Bronchial epithelial cell (primary cell): ENCODE results near the gene UVRAG. TPM values are rescaled to one million over a fixed set of nuclear protein-coding genes. Genes with fewer than 3 reads are reported as not detected.

Experiments used
- DNase-seq: peaks from one replicate; pipeline ENCODE4 v3.0.0-alpha.2; 2010; ENCODE audit warnings: low read depth
- FAIRE-seq: peaks from 2 replicates; lab custom pipeline; 2011; peaks lifted over from hg19 to GRCh38; lab: Jason Lieb, UNC
- H3K27me3 ChIP-seq: 2 replicates; pipeline ENCODE4 v1.5.1; 2011; ENCODE audit warnings: low read length; ENCODE audit not compliant: control insufficient read depth, insufficient read depth
- H3K36me3 ChIP-seq: 2 replicates; pipeline ENCODE4 v1.5.1; 2011; ENCODE audit warnings: low read length; ENCODE audit not compliant: control insufficient read depth, insufficient read depth
- H3K4me3 ChIP-seq: 2 replicates; pipeline ENCODE4 v1.5.1; 2011; ENCODE audit warnings: mild to moderate bottlenecking, low read depth, low read length, control low read depth
- total RNA-seq: library from RNA; depleted of rRNA; stranded (reverse); fragments of >200 nt; gene quantifications from 2 replicates; pipeline ENCODE4 v1.2.1, GENCODE V29; 2014
- TF ChIP-seq, protein P1 (sequence below): IDR thresholded peaks from 2 replicates; pipeline ENCODE4 v1.5.1; 2011; ENCODE audit warnings: mild to moderate bottlenecking, moderate library complexity, low read length, control low read depth, inconsistent platforms; ENCODE audit not compliant: insufficient read depth, severe bottlenecking

UVRAG gene
- total RNA-seq, 1 donor from 2014 or later: 11.1 TPM

DNA sequence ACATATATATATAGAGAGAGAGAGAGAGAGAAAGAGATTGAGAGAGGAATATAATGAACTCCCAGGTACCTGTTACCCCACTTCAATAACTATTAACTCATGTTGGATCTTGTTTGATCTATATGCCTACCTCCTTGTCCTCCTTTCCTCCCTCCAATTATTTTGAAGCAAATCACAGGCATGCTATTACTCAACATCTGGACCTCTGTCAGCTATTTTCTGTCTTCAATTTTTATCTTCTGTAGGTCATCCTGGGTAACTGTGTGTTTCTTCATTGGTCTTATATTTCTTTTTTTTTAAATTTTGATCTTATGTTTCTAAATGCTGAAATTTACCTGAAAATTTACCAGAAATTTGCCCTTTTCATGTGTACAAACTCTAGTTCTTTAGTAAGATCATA, 24.8 kb downstream of the UVRAG start:
- Histone ChIP-seq H3K4me3 (no peak overlapping the region), H3K36me3 (no peaks in the 10 kb centered on the region), H3K27me3 (no peaks in the 10 kb centered on the region)
- FAIRE-seq (no peak), DNase-seq (peak; percentile 17)
- TF ChIP-seq, protein P1, sequence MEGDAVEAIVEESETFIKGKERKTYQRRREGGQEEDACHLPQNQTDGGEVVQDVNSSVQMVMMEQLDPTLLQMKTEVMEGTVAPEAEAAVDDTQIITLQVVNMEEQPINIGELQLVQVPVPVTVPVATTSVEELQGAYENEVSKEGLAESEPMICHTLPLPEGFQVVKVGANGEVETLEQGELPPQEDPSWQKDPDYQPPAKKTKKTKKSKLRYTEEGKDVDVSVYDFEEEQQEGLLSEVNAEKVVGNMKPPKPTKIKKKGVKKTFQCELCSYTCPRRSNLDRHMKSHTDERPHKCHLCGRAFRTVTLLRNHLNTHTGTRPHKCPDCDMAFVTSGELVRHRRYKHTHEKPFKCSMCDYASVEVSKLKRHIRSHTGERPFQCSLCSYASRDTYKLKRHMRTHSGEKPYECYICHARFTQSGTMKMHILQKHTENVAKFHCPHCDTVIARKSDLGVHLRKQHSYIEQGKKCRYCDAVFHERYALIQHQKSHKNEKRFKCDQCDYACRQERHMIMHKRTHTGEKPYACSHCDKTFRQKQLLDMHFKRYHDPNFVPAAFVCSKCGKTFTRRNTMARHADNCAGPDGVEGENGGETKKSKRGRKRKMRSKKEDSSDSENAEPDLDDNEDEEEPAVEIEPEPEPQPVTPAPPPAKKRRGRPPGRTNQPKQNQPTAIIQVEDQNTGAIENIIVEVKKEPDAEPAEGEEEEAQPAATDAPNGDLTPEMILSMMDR: no peak

DNA sequence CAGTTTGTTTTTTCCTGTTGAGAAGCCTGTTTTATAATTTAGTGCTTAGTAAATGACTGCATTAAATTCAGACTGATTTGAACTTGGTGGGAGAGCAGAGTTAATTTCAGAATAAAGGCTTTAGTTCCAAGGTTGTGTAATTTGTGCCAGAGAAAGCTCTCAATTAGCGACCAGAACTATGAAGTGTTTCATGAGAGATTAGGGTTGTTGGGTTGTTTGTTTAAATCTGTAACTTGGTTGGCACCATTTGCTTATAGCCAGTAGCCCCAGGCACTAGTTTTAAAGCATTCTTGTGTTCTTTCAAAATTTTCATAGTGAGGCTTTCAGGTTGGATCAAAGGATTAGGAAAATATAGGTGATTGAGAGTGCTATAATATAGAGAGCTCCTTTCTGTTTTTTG, 25.5 kb downstream of the UVRAG start:
- no peak for FAIRE-seq
- Histone ChIP-seq H3K36me3 (no peaks in the 10 kb centered on the region), H3K27me3 (no peaks in the 10 kb centered on the region), H3K4me3 (no peak overlapping the region)
- no peak for DNase-seq
- TF ChIP-seq, protein P1: no peak

DNA sequence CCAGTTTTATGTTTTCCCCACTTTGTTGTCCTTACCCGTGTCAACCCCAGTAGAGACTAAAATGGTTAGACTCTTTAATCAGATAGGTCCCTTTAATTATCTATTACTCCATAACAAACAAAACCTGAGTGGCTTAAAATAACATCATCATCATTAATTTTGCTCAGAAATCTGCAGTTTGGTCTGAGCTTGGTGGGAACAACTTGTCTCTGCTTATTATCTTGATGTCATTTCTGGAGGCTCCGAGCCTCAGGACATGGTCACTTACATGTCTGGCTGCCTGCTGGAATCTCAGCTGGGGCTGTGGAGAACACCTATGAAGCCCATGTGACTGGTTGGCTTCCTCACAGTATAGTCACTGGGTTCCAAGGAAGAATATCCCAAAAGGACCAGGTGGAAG, 26.7 kb downstream of the UVRAG start:
- Histone ChIP-seq H3K4me3 (no peak overlapping the region), H3K27me3 (no peaks in the 10 kb centered on the region), H3K36me3 (no peaks in the 10 kb centered on the region)
- no peak for DNase-seq
- FAIRE-seq: no peak
- TF ChIP-seq, protein P1: no peak

DNA sequence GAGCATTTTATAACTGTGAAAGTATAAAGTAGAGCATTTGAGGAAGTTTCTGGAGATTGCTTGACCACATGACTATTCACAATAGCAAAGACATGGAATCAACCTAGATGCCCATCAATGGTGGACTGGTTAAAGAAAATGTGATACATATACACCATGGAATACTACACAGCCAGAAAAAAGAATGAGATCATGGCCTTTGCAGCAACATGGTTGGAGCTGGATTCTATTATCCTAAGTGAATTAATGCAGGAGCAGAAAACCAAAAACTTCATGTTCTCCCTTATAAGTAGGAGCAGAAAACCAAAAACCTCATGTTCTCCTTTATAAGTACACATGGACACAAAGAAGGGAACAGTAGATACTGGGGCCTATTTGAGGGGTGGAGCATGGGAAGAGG, 30.3 kb downstream of the UVRAG start:
- H3K27me3 ChIP-seq: no peaks in the 10 kb centered on the region
- no peak for DNase-seq
- TF ChIP-seq, protein P1: no peak
- H3K36me3 ChIP-seq: no peaks in the 10 kb centered on the region
- no peak overlapping the region for H3K4me3 ChIP-seq
- no peak for FAIRE-seq

DNA sequence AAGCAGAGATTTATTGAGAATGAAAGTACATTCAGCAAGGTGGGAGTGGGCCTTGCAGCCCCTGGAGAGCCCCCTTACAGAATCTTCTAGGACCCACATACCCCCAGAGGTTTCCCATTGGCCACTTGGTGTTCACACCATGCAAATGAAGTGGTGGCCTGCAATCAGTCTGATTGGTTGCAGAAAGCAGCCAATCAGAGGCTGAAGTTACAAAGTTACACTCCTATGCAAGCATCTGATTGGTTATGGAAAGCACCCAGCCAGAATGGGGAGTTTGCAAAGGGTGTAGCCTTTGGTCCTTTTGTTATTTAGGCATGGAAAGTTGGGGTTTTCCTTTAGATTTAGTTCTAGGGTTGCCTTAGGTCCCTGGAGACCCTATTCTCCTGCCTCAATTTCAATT, 34.9 kb downstream of the UVRAG start:
- TF ChIP-seq, protein P1: no peak
- DNase-seq (no peak), FAIRE-seq (no peak)
- no peaks in the 10 kb centered on the region for H3K36me3 ChIP-seq
- no peak overlapping the region for H3K4me3 ChIP-seq
- no peaks in the 10 kb centered on the region for H3K27me3 ChIP-seq

DNA sequence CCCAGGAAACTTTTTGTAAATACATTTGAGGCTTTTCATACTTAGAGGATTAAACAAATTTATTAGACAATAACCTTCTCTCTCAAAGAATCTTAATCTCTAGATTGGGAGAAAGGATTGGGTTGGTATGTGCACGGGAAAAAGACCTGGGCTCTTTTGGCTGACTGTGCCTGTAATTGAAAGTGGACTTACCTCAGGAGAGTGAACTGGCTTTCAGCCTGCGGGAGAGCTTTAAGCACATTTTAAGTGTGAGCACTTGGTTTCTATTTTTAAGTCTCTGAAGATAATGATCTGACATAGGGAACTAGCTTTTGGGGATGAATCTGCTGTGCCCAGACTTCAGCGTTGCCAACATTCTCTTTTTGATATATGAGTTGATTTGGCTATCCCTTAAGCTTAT, 35.8 kb downstream of the UVRAG start:
- no peaks in the 10 kb centered on the region for H3K27me3 ChIP-seq
- H3K36me3 ChIP-seq: no peaks in the 10 kb centered on the region
- FAIRE-seq: no peak
- no peak overlapping the region for H3K4me3 ChIP-seq
- DNase-seq: no peak
- TF ChIP-seq, protein P1: no peak
